Large intestine (tissue), 3 donors: ENCODE measurements around the gene TRIM24. TPM values are rescaled to one million over a fixed set of nuclear protein-coding genes. Genes with fewer than 3 reads are reported as not detected.
"Not testable (repeated sequence)": the region's sequence is repeated elsewhere in the genome, so short reads cannot be mapped to it uniquely, and the experiment has no call there.

Experiments used
- DNase-seq, 2 donors: peaks; one replicate each; pipeline versions ENCODE4 v3.0.0 to v3.0.0-alpha.2; 2013
- H3K27ac ChIP-seq: one replicate; pipeline ENCODE4 v1.5.1; 2013; ENCODE audit warnings: low read length
- H3K27me3 ChIP-seq: 2 replicates; pipeline ENCODE4 v1.6.1; 2013; ENCODE audit warnings: low read length; ENCODE audit not compliant: control insufficient read depth, insufficient read depth
- H3K36me3 ChIP-seq: 2 replicates; pipeline ENCODE4 v1.6.1; 2013; ENCODE audit warnings: low read length; ENCODE audit not compliant: control insufficient read depth, insufficient read depth
- H3K4me1 ChIP-seq: one replicate; pipeline ENCODE4 v1.6.1; 2013; ENCODE audit warnings: low read length; ENCODE audit not compliant: control insufficient read depth, insufficient read depth
- H3K4me3 ChIP-seq: one replicate; pipeline ENCODE4 v1.5.1; 2013; ENCODE audit warnings: low read length
- H3K9me3 ChIP-seq: one replicate; pipeline ENCODE4 v1.6.1; 2013; ENCODE audit warnings: mild to moderate bottlenecking, low read depth, low read length, moderate library complexity; ENCODE audit not compliant: control insufficient read depth
- WGBS: methylation state at CpG from one replicate; pipeline ENCODE4 v1.1.5; 2013; ENCODE audit warnings: low lambda C conversion rate; ENCODE audit not compliant: insufficient coverage; 5-methylcytosine and 5-hydroxymethylcytosine counted together
- polyA plus RNA-seq: library from polyadenylated mRNA; unstranded; fragments of 120-200 nt; gene quantifications from one replicate; pipeline ENCODE4 v1.2.1, GENCODE V29; 2013

The TRIM24 gene
- polyA plus RNA-seq, 1 donor: 35.8 TPM

DNA sequence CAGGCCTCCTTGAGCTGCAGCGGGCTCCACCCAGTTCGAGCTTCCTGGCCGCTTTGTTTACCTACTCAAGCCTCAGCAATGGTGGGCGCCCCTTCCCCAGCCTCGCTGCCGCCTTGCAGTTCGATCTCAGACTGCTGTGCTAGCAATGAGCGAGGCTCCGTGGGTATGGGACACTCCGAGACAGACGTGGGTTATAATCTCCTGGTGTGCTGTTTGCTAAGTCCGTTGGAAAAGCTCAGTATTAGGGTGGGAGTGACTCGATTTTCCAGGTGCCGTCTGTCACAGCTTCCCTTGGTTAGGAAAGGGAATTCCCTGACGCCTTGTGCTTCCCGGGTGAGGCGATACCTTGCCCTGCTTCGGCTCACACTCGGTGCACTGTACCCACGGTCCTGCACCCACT, 76.8 kb downstream of the TRIM24 start:
- not testable (repeated sequence) for H3K9me3 ChIP-seq, H3K27ac ChIP-seq, DNase-seq, H3K4me1 ChIP-seq, H3K27me3 ChIP-seq, H3K4me3 ChIP-seq
- H3K36me3 ChIP-seq: peaks cover 44% of the 10 kb centered on the region
- WGBS: no CpG with 5 or more reads among the region's 20 CpGs

GRCh38 chr7:138538518-138538917, 78.5 kb downstream of the TRIM24 start:
- no peak overlapping the region for H3K4me3 ChIP-seq
- DNase-seq: no peak
- H3K27ac ChIP-seq: no peak overlapping the region
- H3K27me3 ChIP-seq: no peaks in the 10 kb centered on the region
- 75% methylated on average over 1 of the region's 2 CpGs for WGBS
- peaks cover 6% of the 10 kb centered on the region for H3K9me3 ChIP-seq
- no peaks in the 10 kb centered on the region for H3K4me1 ChIP-seq
- H3K36me3 ChIP-seq: peaks cover 50% of the 10 kb centered on the region

DNA sequence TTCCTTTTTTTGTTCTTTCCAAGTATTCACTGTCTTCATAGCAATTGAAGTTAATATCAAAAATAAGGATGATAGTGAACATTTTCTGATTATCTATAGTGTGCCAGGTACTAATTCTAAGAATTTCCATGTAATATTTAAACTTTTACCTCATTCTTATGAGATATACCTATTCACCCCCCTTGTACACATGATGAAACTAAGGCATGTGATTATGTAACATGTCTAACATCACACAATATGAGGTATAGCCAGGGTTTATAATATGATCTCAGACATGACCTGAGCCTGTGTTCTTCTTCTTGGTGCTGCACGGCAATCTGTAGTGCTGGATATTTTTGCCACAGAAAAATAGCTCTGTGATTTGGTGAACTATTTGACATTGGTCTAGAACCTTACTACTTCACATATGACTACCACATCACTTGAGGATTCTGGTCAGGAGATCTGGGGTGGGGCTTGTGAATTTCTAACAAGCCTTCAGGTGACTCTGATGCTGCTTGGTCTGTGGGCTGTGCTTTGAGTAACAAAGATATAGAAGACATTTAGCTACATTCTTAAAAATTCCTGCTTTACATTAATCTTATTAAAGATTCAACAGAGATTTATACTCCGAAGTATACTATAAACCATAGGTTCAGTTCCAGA, 79.1 kb downstream of the TRIM24 start:
- Histone ChIP-seq H3K9me3 (peaks cover 6% of the 10 kb centered on the region), H3K36me3 (peaks cover 55% of the 10 kb centered on the region), H3K27ac (no peak overlapping the region), H3K4me1 (no peaks in the 10 kb centered on the region), H3K4me3 (no peak overlapping the region), H3K27me3 (no peaks in the 10 kb centered on the region)
- no peak for DNase-seq
- WGBS: no CpG with 5 or more reads among the region's 2 CpGs

DNA sequence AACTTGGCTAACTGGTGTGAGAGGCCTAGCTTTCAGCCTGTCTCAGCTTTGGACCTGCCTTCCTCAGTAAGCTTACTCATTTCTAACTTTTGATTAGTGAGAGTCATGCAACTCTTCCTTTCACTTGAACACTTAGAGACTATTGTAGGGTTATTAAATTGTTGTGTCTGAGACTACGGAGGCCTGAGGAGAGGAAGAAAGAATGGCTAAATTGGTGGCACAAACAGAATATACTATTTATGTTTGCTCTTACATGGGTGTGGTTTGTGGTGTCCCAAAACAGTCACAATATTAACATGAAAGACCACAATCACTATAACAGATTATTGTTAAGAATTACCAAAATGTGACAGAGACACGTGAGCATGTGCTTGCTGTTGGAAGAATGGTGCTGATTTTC, 82.1 kb downstream of the TRIM24 start:
- peaks cover 71% of the 10 kb centered on the region for H3K36me3 ChIP-seq
- WGBS: no CpG with 5 or more reads among the region's 2 CpGs

DNA sequence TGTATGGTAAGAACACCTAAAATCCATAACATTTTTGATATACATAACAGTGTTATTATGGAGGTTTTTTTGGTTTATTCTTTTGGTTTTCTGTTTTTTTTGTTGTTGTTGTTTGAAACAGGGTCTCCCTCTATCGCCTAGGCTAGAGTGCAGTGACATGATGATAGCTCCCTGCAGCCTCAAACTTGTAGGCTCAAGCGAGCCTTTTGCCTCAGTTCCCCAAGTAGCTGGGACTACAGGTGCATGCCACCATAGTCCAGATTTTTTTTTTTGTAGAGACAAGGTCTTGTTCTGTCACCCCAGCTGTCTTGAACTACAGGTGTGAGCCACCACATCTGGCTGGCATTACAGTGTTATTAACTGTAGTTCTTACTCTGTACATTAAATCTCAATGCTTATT, 83.7 kb downstream of the TRIM24 start:
- Histone ChIP-seq H3K27ac (no peak overlapping the region), H3K4me1 (no peaks in the 10 kb centered on the region), H3K27me3 (no peaks in the 10 kb centered on the region), H3K36me3 (peaks cover 72% of the 10 kb centered on the region), H3K4me3 (no peak overlapping the region), H3K9me3 (peaks cover 10% of the 10 kb centered on the region)
- DNase-seq: no peak
- WGBS: no CpG with 5 or more reads among the region's 2 CpGs

More for the DNA sequence above, 82.1 kb downstream of the TRIM24 start:
- no peak overlapping the region for H3K4me3 ChIP-seq
- no peak for DNase-seq
- no peaks in the 10 kb centered on the region for H3K4me1 ChIP-seq
- no peaks in the 10 kb centered on the region for H3K27me3 ChIP-seq
- H3K27ac ChIP-seq: no peak overlapping the region
- H3K9me3 ChIP-seq: peaks cover 7% of the 10 kb centered on the region

GRCh38 chr7:138545123-138545522, 85.1 kb downstream of the TRIM24 start:
- H3K27me3 ChIP-seq: no peaks in the 10 kb centered on the region
- 100% methylated on average over 4 of the region's 6 CpGs for WGBS
- no peak overlapping the region for H3K27ac ChIP-seq
- H3K36me3 ChIP-seq: peaks cover 76% of the 10 kb centered on the region
- peaks cover 11% of the 10 kb centered on the region for H3K9me3 ChIP-seq
- H3K4me3 ChIP-seq: no peak overlapping the region
- DNase-seq: no peak
- H3K4me1 ChIP-seq: no peaks in the 10 kb centered on the region

- no peaks in the 10 kb centered on the region for H3K4me1 ChIP-seq
- H3K9me3 ChIP-seq: peaks cover 14% of the 10 kb centered on the region
- H3K27me3 ChIP-seq: no peaks in the 10 kb centered on the region
- peaks cover 74% of the 10 kb centered on the region for H3K36me3 ChIP-seq
- no CpG with 5 or more reads among the region's 5 CpGs for WGBS
- DNase-seq: no peak
- no peak overlapping the region for H3K4me3 ChIP-seq
- H3K27ac ChIP-seq: no peak overlapping the region
These were observed 86.1 kb downstream of the TRIM24 start for GRCh38 chr7:138546064-138546619.

- WGBS: 100% methylated on average over 2 of the region's 2 CpGs
- H3K4me3 ChIP-seq: no peak overlapping the region
- peaks cover 14% of the 10 kb centered on the region for H3K9me3 ChIP-seq
- no peak for DNase-seq
- peaks cover 69% of the 10 kb centered on the region for H3K36me3 ChIP-seq
- no peak overlapping the region for H3K27ac ChIP-seq
- no peaks in the 10 kb centered on the region for H3K27me3 ChIP-seq
- no peaks in the 10 kb centered on the region for H3K4me1 ChIP-seq
These were observed 86.8 kb downstream of the TRIM24 start for GRCh38 chr7:138546829-138547228.

DNA sequence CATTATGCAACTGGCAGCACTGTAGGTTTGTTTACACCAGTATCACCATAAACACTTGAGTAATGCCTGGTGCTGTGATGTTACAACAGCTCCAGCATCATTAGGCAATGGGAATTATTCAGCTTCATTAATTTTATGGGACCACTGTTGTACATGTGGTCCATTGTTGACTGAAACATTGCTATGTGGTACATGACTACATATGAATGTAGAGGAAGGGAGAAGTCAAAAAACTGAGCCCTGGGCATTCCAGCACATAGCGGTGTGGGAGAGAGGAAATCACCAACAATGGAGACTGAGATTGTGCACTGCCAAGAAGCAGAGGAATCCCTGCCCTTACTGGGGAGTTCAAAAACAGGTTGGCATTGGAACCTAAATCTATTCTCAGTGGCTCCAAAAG, 89.0 kb downstream of the TRIM24 start:
- WGBS: no CpG with 5 or more reads among the region's 1 CpG
- Histone ChIP-seq H3K4me1 (no peaks in the 10 kb centered on the region), H3K4me3 (no peak overlapping the region), H3K27me3 (no peaks in the 10 kb centered on the region), H3K36me3 (peaks cover 76% of the 10 kb centered on the region), H3K27ac (no peak overlapping the region), H3K9me3 (peaks cover 14% of the 10 kb centered on the region)
- DNase-seq: no peak

GRCh38 chr7:138550337-138550736, 90.3 kb downstream of the TRIM24 start:
- DNase-seq: no peak
- Histone ChIP-seq H3K4me1 (no peaks in the 10 kb centered on the region), H3K9me3 (peaks cover 17% of the 10 kb centered on the region), H3K36me3 (peaks cover 72% of the 10 kb centered on the region), H3K27ac (no peak overlapping the region), H3K27me3 (no peaks in the 10 kb centered on the region), H3K4me3 (no peak overlapping the region)
- 100% methylated on average over 1 of the region's 3 CpGs for WGBS

- 100% methylated on average over 2 of the region's 3 CpGs for WGBS
- Histone ChIP-seq H3K4me1 (no peaks in the 10 kb centered on the region), H3K27me3 (no peaks in the 10 kb centered on the region), H3K4me3 (no peak overlapping the region), H3K9me3 (peaks cover 23% of the 10 kb centered on the region), H3K27ac (no peak overlapping the region), H3K36me3 (peaks cover 71% of the 10 kb centered on the region)
- no peak for DNase-seq
These were observed 91.0 kb downstream of the TRIM24 start for GRCh38 chr7:138551102-138551501.
